Stimulated activated CD8-positive, alpha-beta memory T cell treated with anti-CD3 and anti-CD28 coated beads, Interleukin-7, amount 100 ng/mL, for 4 hours (primary cell): ENCODE results near the gene FLOT2.
"Not testable (repeated sequence)": the region's sequence is repeated elsewhere in the genome, so short reads cannot be mapped to it uniquely, and the experiment has no call there.

Source experiments
- DNase-seq, 2 donors: peaks; one replicate each; pipeline ENCODE4 v3.0.0-alpha.2; 2020; ENCODE audit warnings: low read depth in 2 of 2

Gene FLOT2

GRCh38 chr17:28843816-28844148 lies 53.8 kb downstream of the FLOT2 start:
- DNase-seq, result no peak

- peak; percentile 72 to 81 for DNase-seq
These were observed 55.1 kb downstream of the FLOT2 start, which contains the start of gene FAM222B for GRCh38 chr17:28842282-28843012. TSS of gene FAM222B (minus strand) at chr17:28842790. CDS start at chr17:28766667, 76,123 bp downstream.

- DNase-seq, result no peak
These were observed 55.6 kb downstream of the FLOT2 start for GRCh38 chr17:28841901-28842281.

GRCh38 chr17:28839221-28839620 lies 58.3 kb downstream of the FLOT2 start:
- DNase-seq, result no peak

GRCh38 chr17:28836541-28836940 lies 61.0 kb downstream of the FLOT2 start:
- DNase-seq, result not testable (repeated sequence)

GRCh38 chr17:28834420-28834819 lies 63.1 kb downstream of the FLOT2 start:
- DNase-seq, result no peak
